A673 (cell line): ENCODE data around the gene PHB1.

ENCODE experiments used
- EZH2 ChIP-seq: fragments of 200-600 bp; sonication (generic); IDR thresholded peaks from 2 replicates; pipeline ENCODE4 v1.6.1; 2017; ENCODE audit warnings: borderline replicate concordance, low read depth, mild to moderate bottlenecking, mixed read lengths, antibody characterized with exemption, low read length; ENCODE audit not compliant: poor library complexity, severe bottlenecking
- TF ChIP-seq, protein P1 (sequence below): fragments of 300-800, 200-600 bp; sonication (generic); conservative IDR thresholded peaks from 2 replicates; pipeline ENCODE4 v1.5.1; 2017; ENCODE audit warnings: low read depth, mild to moderate bottlenecking, antibody characterized with exemption, low read length, moderate library complexity, mixed read lengths

DNA sequence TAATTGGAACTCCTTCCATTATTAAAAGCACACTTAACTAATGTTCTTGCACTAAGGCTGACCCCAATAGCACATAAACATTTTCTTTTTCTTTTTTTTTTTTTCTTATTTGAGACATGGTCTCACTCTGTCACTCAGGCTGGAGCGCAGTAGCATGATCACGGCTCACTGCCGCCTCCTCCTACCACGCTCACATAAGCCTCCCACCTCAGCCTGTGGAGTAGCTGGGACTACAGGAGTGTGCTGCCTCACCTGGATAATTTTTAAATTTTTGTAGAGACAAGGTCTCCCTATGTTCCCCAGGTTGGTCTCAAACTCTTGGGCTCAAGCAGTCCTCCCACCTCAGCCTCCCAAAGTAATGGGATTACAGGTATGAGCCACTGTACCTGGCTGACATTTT, 51.4 kb downstream of the PHB1 start:
- TF ChIP-seq, protein P1, sequence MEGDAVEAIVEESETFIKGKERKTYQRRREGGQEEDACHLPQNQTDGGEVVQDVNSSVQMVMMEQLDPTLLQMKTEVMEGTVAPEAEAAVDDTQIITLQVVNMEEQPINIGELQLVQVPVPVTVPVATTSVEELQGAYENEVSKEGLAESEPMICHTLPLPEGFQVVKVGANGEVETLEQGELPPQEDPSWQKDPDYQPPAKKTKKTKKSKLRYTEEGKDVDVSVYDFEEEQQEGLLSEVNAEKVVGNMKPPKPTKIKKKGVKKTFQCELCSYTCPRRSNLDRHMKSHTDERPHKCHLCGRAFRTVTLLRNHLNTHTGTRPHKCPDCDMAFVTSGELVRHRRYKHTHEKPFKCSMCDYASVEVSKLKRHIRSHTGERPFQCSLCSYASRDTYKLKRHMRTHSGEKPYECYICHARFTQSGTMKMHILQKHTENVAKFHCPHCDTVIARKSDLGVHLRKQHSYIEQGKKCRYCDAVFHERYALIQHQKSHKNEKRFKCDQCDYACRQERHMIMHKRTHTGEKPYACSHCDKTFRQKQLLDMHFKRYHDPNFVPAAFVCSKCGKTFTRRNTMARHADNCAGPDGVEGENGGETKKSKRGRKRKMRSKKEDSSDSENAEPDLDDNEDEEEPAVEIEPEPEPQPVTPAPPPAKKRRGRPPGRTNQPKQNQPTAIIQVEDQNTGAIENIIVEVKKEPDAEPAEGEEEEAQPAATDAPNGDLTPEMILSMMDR = no peak
- no peak for TF ChIP-seq EZH2
